ENCODE measurements around the gene SMIM7.

SMIM7 gene

GRCh38 chr19:16620018-16620417 lies 39.9 kb downstream of the SMIM7 start:
- no peak for DNase-seq

DNA sequence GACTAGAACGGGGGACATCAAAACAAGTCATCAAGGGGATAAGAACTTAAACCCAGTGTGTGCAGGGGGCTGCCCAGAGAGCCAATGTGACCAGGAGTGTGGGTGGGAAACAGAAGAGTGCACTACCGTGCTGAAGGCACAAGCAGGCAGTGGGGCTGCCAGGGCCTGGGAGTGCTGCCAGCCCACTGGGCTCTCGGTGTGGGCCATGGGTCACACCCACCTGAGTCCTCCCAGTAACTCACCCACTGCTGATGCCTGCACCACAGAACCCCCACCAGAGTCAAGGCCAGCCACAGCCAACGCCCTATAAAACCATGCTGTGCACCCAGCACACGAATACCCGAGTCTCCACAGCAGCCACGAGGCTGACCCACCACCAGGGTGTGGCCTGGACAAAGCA lies 40.5 kb downstream of the SMIM7 start:
- no peak for DNase-seq

GRCh38 chr19:16618248-16618647 lies 41.7 kb downstream of the SMIM7 start:
- DNase-seq = no peak

DNA sequence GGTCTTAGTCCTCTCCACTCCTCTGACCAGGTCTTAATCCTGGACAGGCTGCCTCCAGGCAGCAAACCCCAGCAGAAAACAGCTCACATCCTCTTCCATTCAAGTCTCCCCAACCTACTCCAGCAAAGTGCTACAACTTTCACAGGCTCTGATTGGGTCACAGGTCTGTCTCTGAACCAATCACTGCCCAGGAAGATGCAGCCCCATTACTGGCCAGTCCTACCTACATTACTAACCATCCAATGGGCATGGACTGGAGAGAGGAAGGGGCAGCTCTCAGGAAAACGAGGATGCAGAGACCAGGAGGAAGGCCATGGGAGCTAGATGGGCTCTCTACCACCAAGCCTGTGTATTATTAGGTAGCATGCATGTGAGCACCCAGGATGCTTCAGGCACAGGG lies 44.1 kb downstream of the SMIM7 start:
- no peak for DNase-seq

GRCh38 chr19:16614941-16615340 lies 45.0 kb downstream of the SMIM7 start:
- no peak for DNase-seq

DNA sequence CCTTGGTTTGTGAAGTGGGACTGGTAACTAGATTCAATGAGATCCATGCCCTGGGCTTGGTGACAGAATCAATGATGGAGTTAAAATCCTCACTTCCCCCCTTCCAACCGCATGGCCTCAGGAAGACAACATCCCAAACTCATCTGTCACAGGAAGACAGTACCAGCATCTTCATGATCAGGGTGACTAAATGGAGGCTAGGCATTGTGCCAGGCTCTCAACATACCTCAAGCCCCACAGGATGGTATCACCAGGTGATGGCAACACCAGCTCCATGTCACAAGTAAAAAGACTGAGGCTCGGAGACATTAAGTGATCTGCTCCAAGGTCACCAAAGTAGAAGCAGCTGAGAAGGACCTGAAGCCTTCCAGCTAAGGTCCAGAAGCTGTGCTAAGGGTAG lies 46.1 kb downstream of the SMIM7 start:
- no peak for DNase-seq

DNA sequence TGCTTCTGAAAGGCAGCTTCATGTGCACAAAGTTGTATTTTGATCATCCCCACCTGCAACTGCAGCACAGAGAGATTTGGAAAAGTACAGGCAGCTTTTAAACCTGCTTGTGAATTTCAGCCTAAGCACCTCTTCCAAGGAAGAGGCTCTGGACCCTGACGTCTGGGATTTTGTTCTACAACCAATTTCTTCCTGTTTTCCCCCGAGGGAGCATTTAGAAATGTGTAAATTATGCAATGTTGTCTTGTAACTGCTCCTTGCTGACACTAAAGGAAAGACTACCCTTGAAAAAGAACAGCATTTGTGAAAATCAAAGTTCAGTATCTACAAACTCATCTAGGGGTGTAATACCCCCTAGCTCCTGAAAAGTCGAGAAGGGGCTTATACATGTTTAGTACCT lies 47.3 kb downstream of the SMIM7 start:
- DNase-seq = no peak

GRCh38 chr19:16611121-16611520 lies 48.8 kb downstream of the SMIM7 start:
- DNase-seq = no peak

DNA sequence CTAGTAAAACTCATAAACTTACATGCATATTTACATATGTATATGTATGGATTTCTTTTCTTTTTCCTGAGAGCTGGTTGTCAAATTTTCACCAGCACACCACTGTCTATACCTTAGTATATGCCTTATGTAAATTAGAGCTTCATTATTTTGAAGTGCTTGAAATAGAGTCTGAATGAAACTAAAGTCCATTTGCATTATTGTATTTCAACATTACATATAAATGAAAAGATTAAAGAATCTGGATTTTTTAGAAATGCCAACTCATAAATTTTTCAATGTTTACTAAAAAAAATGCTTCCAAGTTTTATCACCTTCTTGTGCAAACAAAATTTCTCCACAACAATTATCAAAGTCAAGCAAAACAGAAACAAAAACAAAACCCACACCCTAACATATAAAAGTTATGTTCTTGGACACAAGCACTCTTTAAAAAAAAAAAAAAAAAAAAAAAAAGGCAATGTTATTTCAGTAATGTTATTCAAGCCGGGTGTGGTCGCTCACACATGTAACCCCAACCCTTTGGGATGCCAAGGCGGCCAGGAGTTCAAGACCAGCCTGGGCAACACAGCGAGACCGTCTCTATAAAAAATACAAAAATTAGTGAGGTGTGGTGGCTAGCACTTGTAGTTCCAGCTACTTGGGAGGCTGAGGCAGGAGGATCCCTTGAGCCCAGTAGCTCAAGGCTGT lies 50.3 kb downstream of the SMIM7 start:
- DNase-seq = no peak

GRCh38 chr19:16608290-16608739 lies 51.6 kb downstream of the SMIM7 start:
- no peak for DNase-seq

GRCh38 chr19:16607819-16608218 lies 52.1 kb downstream of the SMIM7 start:
- DNase-seq = no peak

DNA sequence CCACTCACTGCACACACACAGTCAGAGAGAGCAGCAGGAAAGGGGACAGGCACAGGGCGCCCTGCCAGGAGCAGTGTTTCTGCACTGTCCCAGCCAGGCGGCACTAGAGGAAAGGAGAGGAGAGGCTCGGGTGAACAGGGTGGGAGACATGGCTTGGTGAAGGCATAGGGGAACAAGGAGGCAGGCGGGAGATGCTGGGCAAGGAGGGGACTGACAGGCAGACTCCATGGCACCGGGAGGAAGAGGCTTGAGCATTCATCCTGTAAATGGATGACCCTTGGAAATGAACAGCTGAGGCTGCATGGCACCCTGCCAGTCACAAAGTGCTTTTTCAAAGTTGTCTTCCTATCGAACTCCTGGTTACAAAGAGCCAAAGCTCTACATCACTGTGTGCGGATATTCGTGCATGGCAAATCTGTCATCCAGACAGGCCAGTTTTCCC lies 54.4 kb downstream of the SMIM7 start:
- DNase-seq = peak; percentile 67

GRCh38 chr19:16605115-16605514 lies 54.8 kb downstream of the SMIM7 start:
- no peak for DNase-seq

DNA sequence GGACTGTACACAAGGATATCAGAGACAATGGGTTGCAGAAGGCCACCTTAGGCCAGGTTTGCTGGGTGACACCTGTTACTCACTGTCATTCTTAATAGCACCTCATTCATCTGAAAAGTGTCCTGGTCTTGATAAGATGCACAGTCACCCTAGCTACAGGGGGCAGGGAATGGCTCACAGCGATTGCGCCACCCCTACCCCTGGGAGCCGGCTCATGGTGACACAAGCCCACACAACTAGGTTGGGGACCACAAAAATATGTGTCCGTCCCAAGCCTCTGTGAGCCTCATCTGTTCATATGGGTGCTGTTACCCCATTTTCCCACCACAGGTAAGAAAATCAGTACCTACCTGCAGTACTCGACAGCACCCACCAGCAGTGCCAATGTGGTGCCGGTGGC lies 55.3 kb downstream of the SMIM7 start:
- no peak for DNase-seq

DNA sequence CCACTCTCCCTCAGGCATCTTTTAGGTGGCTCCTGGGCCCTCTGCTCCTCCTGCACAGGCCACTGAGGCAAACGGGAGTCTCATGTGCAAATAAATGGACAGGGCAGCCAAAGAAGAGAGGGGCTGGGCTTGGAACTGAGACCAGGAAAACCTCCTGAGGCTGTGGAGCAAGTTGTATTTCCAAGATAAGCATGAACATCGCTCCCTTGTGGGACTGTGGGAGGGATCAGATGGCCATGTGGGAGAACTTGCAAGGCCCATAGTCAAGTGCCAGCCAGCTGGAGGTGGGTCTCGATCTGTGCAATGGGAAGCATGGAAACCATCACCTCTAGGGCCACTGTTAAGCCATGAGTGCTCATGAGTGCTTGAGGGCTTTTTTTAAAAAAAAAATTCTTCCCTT lies 56.9 kb downstream of the SMIM7 start:
- DNase-seq = no peak

DNA sequence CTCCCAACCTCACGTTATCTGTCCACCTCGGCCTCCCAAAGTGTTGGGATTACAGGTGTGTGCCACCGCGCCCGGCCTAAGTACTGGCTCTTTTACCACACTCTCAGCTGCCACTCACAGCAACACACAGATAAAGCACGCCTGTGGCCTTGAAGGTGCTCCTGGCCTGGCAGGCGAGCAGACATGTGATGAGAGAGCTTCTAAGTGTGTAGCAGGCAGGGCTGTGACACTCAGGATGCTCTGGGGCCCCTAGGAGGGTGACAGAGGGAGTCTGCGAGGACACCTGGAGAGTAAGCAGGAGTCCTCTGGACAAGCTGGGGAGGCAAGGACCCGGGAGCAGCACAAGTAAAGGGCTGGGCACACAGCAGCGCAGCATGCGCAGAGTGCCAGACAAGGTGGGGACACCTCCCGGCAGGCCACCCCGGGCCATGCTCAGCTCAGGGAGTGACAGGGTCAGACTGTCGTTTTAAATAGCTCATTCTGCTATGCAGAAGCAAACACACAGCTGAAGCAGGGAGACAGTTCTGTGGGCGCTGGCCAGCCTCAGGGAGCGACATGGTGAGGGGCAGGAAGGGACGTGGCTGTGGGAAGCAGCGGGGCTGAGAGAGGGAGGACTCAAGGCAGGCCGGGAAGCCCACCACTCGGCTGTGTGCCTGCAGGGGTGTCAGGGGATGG lies 58.4 kb downstream of the SMIM7 start:
- no peak for DNase-seq

- DNase-seq = no peak
These were observed 59.1 kb downstream of the SMIM7 start for GRCh38 chr19:16600824-16601223.

DNA sequence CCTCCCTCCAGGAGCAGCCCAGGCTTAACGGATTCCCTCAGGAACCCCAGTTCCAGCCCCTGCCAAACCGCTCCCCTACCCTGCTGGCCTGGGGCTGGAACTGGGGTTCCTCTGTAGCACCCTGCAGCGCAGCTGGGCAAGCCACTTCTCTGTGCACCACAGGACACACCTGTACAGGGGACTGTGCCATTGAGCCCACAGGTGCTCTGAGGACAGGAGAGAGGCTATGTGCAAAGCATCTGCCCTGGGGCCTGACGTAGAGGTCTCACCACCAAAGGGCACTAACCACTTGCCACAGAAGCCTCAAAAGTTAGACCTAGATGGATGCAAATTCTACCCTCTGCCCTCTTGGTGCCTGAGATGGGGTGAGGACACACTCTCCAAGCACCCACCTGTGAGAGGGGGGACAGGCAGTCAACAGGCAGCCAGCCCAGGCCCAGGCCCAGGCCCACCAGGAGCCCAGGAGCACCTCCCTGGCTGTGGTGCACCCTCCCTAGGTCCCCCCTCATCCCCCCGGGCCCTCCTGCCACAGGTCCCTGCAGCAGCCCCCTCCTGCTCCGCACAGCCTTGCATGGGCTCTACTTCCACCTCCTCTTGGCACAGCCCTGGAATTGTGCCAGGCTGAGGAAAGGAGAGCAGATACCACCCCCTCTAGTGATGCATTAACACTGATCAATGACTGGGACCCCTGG lies 60.1 kb downstream of the SMIM7 start:
- no peak for DNase-seq

GRCh38 chr19:16598848-16599247 lies 61.1 kb downstream of the SMIM7 start:
- DNase-seq = no peak

DNA sequence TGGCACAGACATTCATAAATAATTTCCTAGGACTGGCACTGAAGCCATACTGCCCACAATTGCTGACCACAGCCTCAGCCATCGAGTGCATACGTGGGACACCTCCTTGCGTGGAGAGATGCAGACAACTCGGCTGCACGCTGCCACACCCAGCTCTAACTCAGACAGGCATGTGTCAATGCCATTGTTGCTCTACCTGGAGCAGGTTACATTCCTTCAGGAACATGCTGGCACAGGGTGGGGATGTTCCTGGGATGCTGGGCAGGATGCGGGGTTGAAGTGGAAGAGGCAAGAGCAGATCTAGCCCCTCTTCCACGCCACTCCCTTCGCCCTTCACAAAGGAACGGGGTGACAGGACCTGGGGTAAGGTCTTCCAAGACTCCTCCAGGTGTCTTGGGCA lies 63.5 kb downstream of the SMIM7 start:
- no peak for DNase-seq
